Hippocampal formation (tissue), 2 donors: Measurements from ENCODE around the gene ATP2B3.

Experiments
- DNase-seq, 2 donors: peaks; one replicate each; lab custom pipeline; 2025; lab: John Stamatoyannopoulos, UW

Gene ATP2B3

DNA sequence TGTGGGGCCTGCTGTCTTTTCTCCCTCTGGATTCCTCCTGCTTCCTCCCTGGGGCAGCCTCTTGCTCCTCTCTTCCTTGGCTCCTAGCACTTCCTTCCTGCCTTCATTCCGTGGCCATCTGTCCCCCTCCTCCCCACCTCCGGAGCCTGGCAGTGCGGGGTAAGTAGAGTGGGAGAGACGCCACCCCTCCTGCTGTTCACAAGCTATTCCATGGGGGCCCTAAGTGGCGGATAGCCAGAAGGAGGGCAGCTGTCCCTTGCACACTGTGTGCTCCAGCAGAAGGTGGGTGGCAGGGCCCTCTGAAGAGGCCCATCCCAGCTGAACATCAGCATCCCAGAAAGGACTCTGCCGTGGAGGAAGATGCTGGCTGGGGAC, 54.1 kb downstream of the ATP2B3 start:
- DNase-seq, result no peak

DNA sequence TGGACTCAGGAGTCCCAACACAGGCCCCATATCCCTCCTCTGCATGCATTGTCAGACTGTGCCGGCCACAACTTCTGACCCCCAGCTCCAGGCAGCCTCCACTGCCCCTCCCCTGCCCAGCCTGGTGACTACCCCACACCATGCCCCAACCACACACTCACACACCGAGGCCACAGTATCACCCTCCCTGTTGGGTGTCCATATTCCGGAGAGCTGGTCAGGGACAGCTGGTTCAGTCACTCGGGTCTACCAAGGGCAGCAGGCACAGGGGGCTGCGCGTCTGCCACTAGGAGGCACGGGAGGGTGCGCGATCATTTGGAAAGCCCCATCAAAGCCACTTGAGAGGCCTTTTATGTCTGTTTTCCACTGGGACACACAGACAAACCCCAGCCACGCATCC, 55.2 kb downstream of the ATP2B3 start:
- DNase-seq, result no peak

DNA sequence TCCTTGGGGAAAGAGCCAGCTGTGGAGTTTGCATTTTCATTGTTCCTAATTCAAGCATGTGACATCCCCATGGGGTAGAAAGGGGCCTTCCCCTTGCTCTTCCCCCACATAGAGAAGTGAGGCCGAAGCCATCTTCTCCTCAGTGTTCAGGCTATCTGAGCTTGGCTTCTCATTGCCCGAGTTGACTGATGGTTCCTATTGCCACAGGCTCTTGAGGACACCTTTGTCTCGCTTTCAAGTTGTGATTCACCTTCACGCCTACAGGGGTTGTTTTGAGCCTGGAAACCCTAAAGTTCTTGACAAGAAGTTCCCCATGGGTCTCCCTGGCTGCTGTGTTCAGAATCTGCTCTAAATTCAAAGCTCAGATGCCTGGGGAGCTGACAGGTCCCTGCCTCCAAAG, 56.5 kb downstream of the ATP2B3 start:
- DNase-seq, result no peak

GRCh38 chrX:153576239-153576870, 58.9 kb downstream of the ATP2B3 start:
- DNase-seq, result no peak

DNA sequence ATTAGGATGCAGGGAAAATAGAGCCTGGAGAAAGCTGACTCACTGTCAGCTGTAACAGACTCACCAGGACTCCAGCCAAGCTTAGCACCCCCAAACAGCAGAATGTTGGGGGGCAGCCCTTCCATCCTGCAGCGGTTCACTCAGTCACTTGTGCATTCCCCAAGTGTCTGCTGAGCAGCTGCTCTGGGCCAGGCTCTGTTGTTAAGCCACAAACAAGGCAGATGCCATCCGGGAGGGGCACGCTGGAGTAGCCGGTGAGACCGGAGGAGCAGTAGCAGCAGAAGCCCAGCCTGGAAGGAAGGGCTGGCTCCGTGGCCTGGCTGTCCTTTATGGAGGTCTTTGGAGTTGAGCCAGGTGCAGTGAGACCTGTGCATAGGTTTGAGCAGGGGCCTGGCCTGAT, 59.5 kb downstream of the ATP2B3 start:
- DNase-seq, result no peak

DNA sequence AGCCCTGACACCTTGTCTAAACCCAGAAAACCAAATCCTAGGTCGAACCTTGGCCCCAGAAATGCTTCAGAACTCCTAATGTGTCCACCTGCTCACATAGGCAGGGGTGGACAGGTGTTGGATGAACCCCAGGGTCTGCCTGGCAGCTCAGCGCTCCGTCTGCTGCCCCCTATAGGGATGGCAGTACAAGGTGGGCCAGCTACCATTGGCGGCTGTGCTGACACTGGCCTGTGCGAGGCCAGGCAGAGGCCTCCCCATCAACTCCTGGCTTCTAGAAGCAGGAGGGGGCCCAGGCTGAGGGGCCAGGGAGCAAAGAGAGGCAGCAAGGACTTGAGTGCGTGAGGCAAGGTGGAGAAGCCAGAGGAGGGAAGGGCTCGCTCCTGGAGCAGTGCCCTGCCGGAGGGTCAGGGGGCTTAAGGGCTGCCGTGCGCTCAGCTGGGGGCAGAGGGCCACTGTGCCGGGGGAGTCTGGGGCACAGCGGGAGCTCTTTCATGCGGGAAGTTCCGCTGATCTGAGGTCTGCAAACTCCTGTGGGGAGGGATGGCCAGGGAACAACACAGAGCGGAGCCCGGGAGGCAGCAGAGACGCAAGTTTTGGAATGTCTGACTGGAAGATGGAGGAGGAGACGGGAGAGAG, 60.9 kb downstream of the ATP2B3 start:
- DNase-seq, result no peak

DNA sequence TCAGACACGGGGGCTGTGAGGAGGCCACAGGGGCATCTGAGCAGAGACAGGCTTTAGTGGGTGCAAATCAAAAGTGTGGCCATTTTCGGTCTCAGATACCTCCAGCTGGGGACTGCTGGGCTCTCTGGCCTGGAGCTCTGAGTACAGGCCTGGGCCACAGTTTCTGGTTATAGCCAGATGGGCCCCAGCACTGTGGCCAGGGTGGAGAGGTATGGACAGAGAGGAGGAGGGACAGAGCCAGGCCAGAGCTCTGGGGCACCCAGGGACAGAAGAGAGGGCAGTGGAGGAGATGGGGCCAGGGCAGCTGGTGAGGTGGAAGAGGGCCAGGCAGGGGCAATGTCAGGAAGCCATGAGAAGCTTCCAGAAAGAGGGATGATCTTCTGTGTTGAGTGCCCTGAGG, 61.4 kb downstream of the ATP2B3 start:
- no peak for DNase-seq

GRCh38 chrX:153580700-153581386, 63.4 kb downstream of the ATP2B3 start:
- DNase-seq, result no peak

- DNase-seq, result no peak
Measured at GRCh38 chrX:153582896-153583295, 65.5 kb downstream of the ATP2B3 start.

GRCh38 chrX:153583433-153583832, 66.0 kb downstream of the ATP2B3 start:
- no peak for DNase-seq

GRCh38 chrX:153585827-153586226, 68.4 kb downstream of the ATP2B3 start:
- DNase-seq, result no peak

DNA sequence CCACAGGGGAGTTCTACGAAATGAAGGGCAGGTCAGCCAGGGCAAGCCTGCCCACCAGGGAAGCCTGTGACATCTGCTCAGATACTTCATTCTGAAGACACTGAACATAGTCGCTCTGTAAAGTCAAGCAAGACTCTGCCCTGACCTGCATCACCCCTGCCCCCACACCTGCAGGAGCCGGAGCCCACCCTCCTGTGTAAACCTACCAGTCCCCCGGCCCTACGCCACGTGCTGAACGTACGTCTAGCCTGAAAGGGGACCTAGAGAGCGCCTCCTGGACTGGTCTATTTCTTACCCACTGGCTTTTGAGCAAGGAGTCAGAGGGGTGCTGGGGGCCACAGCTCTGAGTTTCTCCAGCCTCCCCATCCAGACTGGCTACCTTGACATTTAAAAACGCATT, 69.9 kb downstream of the ATP2B3 start:
- no peak for DNase-seq

GRCh38 chrX:153588021-153588781, 70.8 kb downstream of the ATP2B3 start:
- DNase-seq, result no peak

DNA sequence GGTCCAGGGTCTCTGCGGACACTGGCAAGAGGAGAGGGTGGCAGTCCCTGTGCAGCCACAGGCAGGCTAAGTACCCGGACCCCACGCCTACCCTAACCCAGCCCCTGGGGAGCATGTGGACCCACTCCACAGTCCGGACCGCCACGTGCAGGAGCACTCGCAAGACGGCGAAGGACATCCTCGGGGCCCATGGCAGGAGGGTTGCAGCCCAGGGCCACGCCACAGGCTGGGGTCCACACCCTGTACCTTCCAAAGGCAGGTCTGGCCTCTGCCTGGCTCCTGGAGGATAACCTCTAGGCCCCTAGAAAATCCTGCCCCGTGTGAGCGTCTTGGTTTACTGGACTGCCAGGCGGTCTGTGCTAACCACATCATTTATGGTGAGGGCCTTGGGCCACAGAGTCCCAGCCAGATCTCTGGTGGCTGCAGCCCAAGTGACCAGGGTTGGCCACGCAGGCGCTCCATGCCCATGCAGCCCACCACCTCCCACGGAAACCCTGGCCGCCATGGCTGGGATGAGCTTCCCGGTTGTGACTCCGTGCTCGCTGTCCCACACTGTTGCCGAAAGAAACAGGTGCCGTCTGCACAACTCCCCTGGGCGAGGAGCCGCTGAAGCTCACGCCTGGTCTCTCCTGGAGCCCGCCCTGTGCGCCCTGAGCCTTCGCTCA, 71.5 kb downstream of the ATP2B3 start:
- no peak for DNase-seq

- no peak for DNase-seq
Measured at GRCh38 chrX:153590961-153591956, 73.8 kb downstream of the ATP2B3 start.

DNA sequence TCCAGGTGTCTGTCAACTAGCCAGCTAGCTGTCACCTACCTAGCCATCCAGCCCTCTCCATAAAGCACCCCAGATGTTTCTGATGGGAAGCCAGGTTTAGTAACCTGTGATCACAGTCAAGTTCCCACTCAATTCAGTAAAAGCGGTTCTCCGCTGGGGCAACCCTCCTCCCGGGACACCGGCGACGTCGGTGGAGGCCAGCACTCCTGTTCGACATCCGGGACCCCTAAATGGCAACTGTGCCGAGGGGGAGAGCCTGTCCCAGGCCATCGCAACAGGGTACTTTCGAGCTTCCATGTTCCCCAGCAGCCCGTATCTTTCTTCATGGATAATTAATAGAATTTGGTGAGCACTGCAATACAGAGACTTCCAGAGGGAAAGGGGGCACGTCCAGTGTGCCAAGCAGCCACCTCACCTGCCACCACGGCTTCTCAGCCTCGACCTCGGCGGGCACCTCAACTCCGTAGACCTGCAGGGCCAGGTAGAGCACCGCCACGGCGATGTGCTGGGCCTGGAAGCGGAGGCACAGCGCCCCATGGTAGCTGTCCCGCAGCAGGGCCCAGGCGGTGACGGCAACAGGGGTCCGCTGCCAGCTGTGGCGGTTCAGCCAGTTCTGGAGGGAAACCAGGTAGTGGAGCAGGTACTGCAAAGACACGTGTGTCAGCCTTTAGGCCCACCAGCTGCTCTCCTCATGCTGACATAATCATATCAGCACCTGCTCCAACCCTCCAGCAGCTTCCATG, 74.8 kb downstream of the ATP2B3 start:
- no peak for DNase-seq

DNA sequence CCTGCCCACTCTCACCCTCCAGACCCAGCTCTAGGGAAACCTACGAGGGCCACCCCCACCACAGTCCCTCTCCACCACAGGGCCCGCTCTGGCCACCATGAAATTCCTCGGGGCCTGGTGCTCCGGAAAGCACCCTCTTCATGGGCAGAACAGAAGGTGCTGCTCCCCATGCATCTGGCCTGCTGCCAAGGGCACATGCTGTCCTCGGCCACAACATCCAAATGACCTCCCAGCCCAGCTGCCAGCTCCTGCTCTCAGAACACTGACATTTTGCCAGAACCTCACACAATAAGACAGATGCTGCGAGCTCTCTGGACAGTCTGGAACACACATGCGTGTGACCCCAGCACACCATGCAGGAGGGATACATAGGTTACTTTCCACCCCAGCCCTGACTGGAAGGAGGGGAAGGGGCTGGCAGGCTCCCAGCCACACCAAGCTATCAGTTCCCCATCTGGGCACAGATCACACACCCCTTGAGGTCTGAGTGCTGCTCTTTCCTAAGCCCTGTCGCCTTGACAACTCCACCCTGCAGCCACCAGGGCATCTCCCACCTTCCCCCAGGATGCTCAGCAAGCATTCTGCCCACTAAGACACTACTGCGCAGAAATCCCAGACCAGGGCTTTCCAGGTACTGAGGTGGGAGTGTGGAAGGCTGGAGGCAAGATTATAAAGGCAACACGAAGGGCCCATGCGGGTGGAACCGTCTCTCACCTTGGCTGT, 75.7 kb downstream of the ATP2B3 start:
- peak; percentile 4 to 24 for DNase-seq

DNA sequence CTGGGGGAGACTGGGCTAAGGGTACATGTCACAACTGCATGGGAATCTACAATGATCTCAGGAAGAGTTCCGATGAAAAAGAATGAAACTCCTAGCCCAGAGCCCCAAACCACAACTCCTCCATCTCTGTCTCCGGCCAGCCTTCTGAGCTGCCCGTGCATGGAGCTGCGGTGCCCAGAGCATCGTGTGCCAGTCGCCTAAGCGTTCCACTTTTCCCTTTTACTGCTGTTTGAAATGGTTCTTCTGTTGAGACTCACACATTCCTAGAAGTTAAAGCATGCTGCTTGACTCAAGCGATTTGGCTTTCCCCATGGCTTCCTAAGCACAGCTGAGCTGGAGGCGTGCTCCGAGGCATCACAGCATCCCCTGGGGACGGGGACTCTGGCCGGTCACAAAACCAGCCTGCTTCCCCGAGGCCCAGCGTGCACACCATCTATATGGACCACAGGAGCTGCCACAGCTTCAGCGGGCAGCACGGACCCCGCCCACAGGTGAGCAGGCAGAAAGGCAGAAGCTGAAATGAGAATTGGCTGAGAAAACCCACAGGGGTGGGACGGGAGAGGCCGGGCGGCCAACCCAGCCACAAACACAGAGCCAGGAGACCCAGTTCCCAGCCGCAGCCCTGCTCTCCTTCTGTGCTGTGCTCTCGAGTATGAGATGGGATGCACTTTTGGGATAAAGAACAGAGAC, 76.5 kb downstream of the ATP2B3 start:
- DNase-seq, result no peak

GRCh38 chrX:153595387-153595786, 77.9 kb downstream of the ATP2B3 start:
- no peak for DNase-seq
